AG04450 (cell line): ENCODE measurements around the gene CAPSL. TPM values are rescaled to one million over a fixed set of nuclear protein-coding genes. Genes with fewer than 3 reads are reported as not detected.

ENCODE experiments used
- CTCF ChIA-PET: fragments of 300-600, 350-600 bp; formaldehyde crosslinking; extraction: SDS; loops from one replicate; lab custom pipeline; 2022; ENCODE audit warnings: antibody characterized with exemption, inconsistent platforms; lab: Charles Lee
- POLR2A ChIA-PET: fragments of 350-600 bp; formaldehyde crosslinking; extraction: SDS; loops from one replicate; lab custom pipeline; 2021; ENCODE audit warnings: antibody characterized with exemption, inconsistent platforms; lab: Yijun Ruan, JAX
- DNase-seq: peaks from one replicate; pipeline ENCODE4 v3.0.0-alpha.2; 2011; ENCODE audit warnings: low read depth, low spot score
- H3K27ac ChIP-seq: one replicate; pipeline ENCODE4 v1.5.1; 2012; ENCODE audit warnings: low read depth, low read length, control low read depth
- H3K27me3 ChIP-seq: one replicate; pipeline ENCODE4 v1.6.0; 2012; ENCODE audit warnings: low read length; ENCODE audit not compliant: control insufficient read depth, insufficient read depth
- H3K4me3 ChIP-seq: 2 replicates; pipeline ENCODE4 v1.5.1; 2011; ENCODE audit warnings: mild to moderate bottlenecking, low read depth, low read length, control low read depth
- H3K9me3 ChIP-seq: 2 replicates; pipeline ENCODE4 v1.5.1; 2012; ENCODE audit warnings: low read length; ENCODE audit not compliant: control insufficient read depth, insufficient read depth
- CTCF ChIP-seq: IDR thresholded peaks from 2 replicates; pipeline ENCODE4 v1.5.1; 2011; ENCODE audit warnings: low read depth, low read length, control low read depth, inconsistent platforms
- polyA plus RNA-seq: library from polyadenylated mRNA; depleted of rRNA; stranded (reverse); fragments of >200 nt; gene quantifications from 2 replicates; pipeline ENCODE4 v1.2.3, GENCODE V29; 2011

The CAPSL gene
- polyA plus RNA-seq, 1 experiment, result 0.09 TPM

- no peaks in the 10 kb centered on the region for H3K9me3 ChIP-seq
- H3K27me3 ChIP-seq, result no peaks in the 10 kb centered on the region
- H3K4me3 ChIP-seq, result no peak overlapping the region
- POLR2A ChIA-PET, result interaction anchor here (0.8 to 1.0 kb wide), 2 partner anchors 9 to 241 kb away, joined by 3 read pairs; no protein-coding TSS in a partner anchor
- no peak for TF ChIP-seq CTCF
- DNase-seq, result peak; percentile 26
- no peak overlapping the region for H3K27ac ChIP-seq
- CTCF ChIA-PET, result interaction anchor here (1.0 kb wide), 1 partner anchor 34 kb away, joined by 4 read pairs; no protein-coding TSS in a partner anchor
Measured at GRCh38 chr5:35890021-35891020, 48.1 kb downstream of the CAPSL start.

DNA sequence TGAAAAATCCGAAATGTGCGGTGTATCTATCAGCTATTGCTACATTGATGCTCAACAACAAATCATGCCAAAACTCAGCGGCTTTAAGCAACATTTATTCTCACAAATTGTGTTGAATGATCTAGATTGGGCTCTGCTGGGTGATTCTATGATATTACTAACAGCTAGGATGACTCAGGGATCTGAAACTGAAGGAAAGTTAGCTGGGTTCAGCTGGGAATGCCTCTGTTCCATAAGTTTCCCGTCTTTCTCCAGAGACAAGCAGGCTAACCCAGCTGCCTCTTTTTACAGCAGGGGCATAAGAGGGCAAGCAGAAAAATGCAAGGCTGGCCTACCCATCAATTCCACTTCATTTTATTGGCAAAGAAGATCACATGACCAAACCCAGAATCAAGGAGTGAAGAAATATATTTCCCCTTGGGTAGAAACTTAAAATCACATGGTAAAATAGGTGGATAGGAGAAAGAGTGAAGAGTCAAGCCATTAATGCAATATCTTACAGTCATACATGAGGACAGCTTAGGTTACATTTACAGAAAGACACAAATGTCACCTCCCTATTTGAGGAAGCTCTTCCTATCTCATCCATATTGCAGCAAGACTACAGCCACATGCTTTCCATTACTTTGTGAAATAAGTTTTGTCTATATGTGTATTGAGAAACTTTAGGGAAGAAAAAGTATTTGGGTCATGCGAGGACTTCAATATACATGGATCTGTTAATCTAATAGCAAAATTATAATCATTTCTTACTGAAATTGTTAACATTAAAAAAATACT, 50.9 kb downstream of the CAPSL start:
- no peak for TF ChIP-seq CTCF
- no peak overlapping the region for H3K27ac ChIP-seq
- H3K9me3 ChIP-seq, result no peaks in the 10 kb centered on the region
- H3K4me3 ChIP-seq, result no peak overlapping the region
- POLR2A ChIA-PET, result interaction anchor here (0.5 kb wide), 1 partner anchor 532 kb away, joined by 4 read pairs; no protein-coding TSS in a partner anchor
- no peak for DNase-seq
- CTCF ChIA-PET, result interaction anchor here (0.6 to 1.1 kb wide), 2 partner anchors 39 to 107 kb away, joined by 4 to 5 read pairs; no protein-coding TSS in a partner anchor
- no peaks in the 10 kb centered on the region for H3K27me3 ChIP-seq

DNA sequence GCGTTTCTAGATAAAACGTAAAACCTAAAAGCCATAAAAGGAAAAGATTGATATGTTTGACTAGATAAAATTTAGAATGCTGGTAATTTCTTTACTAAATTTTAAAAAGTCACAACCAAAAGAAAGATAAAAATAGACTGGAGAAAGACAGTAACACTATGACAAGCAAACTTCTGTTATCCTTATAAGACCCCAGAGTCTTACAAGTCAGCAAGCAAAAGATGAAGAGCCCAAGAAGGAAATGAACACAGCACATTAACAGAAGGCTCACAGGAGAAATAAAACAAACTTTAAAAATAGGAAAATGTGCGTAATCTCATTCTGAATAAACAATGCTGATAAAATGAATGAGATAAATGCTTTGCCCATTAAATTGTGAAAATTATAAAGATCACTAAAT, 52.0 kb downstream of the CAPSL start:
- POLR2A ChIA-PET, result no interaction called here
- Histone ChIP-seq H3K27ac (no peak overlapping the region), H3K4me3 (no peak overlapping the region), H3K27me3 (no peaks in the 10 kb centered on the region), H3K9me3 (no peaks in the 10 kb centered on the region)
- no peak for DNase-seq
- TF ChIP-seq CTCF, result no peak
- CTCF ChIA-PET, result no interaction called here

DNA sequence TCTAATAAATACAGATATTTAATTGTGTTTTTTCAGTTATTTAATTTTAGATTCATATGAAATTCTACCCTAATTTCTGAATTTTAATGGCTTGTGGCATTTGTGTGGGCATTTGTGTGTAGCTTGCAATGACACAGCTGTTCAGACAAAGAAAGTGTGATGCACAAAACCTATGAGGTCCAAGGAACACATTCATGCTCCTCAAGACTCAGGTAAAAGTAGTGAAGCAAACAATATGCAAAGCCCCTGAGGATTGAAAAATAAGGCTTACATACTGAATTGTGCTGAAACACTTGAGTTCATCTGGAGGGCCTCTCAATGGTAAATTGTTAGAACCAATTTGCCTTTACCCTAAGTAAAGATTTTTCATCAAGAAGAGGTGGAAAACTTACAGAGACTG, 53.6 kb downstream of the CAPSL start:
- no peak for DNase-seq
- Histone ChIP-seq H3K27me3 (no peaks in the 10 kb centered on the region), H3K27ac (no peak overlapping the region), H3K4me3 (no peak overlapping the region), H3K9me3 (no peaks in the 10 kb centered on the region)
- CTCF ChIA-PET, result interaction anchor here (1.1 kb wide), 1 partner anchor 9 kb away, joined by 3 read pairs; no protein-coding TSS in a partner anchor
- POLR2A ChIA-PET, result no interaction called here
- no peak for TF ChIP-seq CTCF
